Neuronal stem cell (in vitro differentiated cells): ENCODE results near the gene LCP2.
"Not testable (repeated sequence)": the region's sequence is repeated elsewhere in the genome, so short reads cannot be mapped to it uniquely, and the experiment has no call there.

Experiments
- DNase-seq: peaks from one replicate; pipeline ENCODE4 v3.0.0-alpha.2; 2013; ENCODE audit warnings: low spot score
- H2AFZ ChIP-seq: one replicate; pipeline ENCODE4 v1.6.1; 2013; ENCODE audit warnings: mild to moderate bottlenecking, low read length, inconsistent platforms
- H2AK5ac ChIP-seq: 2 replicates; pipeline ENCODE4 v1.6.1; 2013; ENCODE audit warnings: low read depth, mild to moderate bottlenecking, inconsistent platforms, low read length, moderate library complexity, mixed read lengths
- H2BK120ac ChIP-seq: 2 replicates; pipeline ENCODE4 v1.6.1; 2013; ENCODE audit warnings: low read depth, mild to moderate bottlenecking, inconsistent platforms, low read length, moderate library complexity, mixed read lengths
- H2BK12ac ChIP-seq: one replicate; pipeline ENCODE4 v1.6.1; 2013; ENCODE audit warnings: low read length, inconsistent platforms
- H2BK15ac ChIP-seq: 2 replicates; pipeline ENCODE4 v1.6.1; 2013; ENCODE audit warnings: mild to moderate bottlenecking, low read length, inconsistent platforms, mixed read lengths
- H2BK5ac ChIP-seq: one replicate; pipeline ENCODE4 v1.6.1; 2013; ENCODE audit warnings: inconsistent platforms, mild to moderate bottlenecking, low read length, moderate library complexity
- H3K14ac ChIP-seq: one replicate; pipeline ENCODE4 v1.6.1; 2013; ENCODE audit warnings: low read length, inconsistent platforms
- H3K18ac ChIP-seq: 2 replicates; pipeline ENCODE4 v1.6.1; 2013; ENCODE audit warnings: low read length, inconsistent platforms
- H3K23ac ChIP-seq: 2 replicates; pipeline ENCODE4 v1.6.1; 2013; ENCODE audit warnings: low read depth, mild to moderate bottlenecking, mixed read lengths, low read length, inconsistent platforms; ENCODE audit not compliant: poor library complexity
- H3K27ac ChIP-seq: replicated peaks from 3 replicates; pipeline ENCODE4 v1.5.1; 2013; ENCODE audit warnings: low read length, inconsistent platforms
- H3K27me3 ChIP-seq, 3 experiments: 2 replicates each; pipeline ENCODE4 v1.6.1; 2013; ENCODE audit warnings: low read length in 3 of 3, mild to moderate bottlenecking in 2 of 3, inconsistent platforms in 1 of 3, low read depth in 1 of 3, mixed read lengths in 1 of 3, moderate library complexity in 1 of 3; ENCODE audit not compliant: control insufficient read depth in 3 of 3, insufficient read depth in 3 of 3
- H3K36me3 ChIP-seq, 2 donors: replicated peaks in 1 of 2; 2 replicates each; pipeline ENCODE4 v1.6.1; 2013; ENCODE audit warnings: low read length in 2 of 2; ENCODE audit not compliant: control insufficient read depth in 2 of 2, insufficient read depth in 2 of 2
- H3K4ac ChIP-seq: 2 replicates; pipeline ENCODE4 v1.6.1; 2013; ENCODE audit warnings: inconsistent platforms, mild to moderate bottlenecking, low read length, moderate library complexity
- H3K4me1 ChIP-seq, 2 donors: 1 replicate in 1 of 2; 2 replicates in 1 of 2; pipeline ENCODE4 v1.6.1; 2013; ENCODE audit warnings: low read length in 2 of 2, low read depth in 1 of 2; ENCODE audit not compliant: control insufficient read depth in 2 of 2, insufficient read depth in 1 of 2
- H3K4me2 ChIP-seq: one replicate; pipeline ENCODE4 v1.6.1; 2013; ENCODE audit warnings: mild to moderate bottlenecking, low read length, inconsistent platforms; ENCODE audit not compliant: insufficient read depth, poor library complexity, severe bottlenecking
- H3K4me3 ChIP-seq, 2 donors: 2 replicates each; pipeline ENCODE4 v1.5.1; 2013; ENCODE audit warnings: low read length in 2 of 2, mild to moderate bottlenecking in 2 of 2, inconsistent platforms in 1 of 2, moderate library complexity in 1 of 2
- H3K79me1 ChIP-seq: one replicate; pipeline ENCODE4 v1.6.1; 2013; ENCODE audit warnings: low read depth, mild to moderate bottlenecking, inconsistent platforms, low read length, moderate library complexity
- H3K9ac ChIP-seq: one replicate; pipeline ENCODE4 v1.6.1; 2013; ENCODE audit warnings: mild to moderate bottlenecking, low read depth, low read length, inconsistent platforms; ENCODE audit not compliant: poor library complexity
- H3K9me3 ChIP-seq, 2 donors: replicated peaks in 1 of 2; 2 replicates each; pipeline versions ENCODE3 to v1.6.1; 2013; ENCODE audit warnings: low read length in 2 of 2, mild to moderate bottlenecking in 2 of 2, inconsistent platforms in 1 of 2, low read depth in 1 of 2, mixed read lengths in 1 of 2, moderate library complexity in 1 of 2; ENCODE audit not compliant: control insufficient read depth in 2 of 2, insufficient read depth in 1 of 2
- H4K8ac ChIP-seq: one replicate; pipeline ENCODE4 v1.6.1; 2013; ENCODE audit warnings: low read depth, mild to moderate bottlenecking, inconsistent platforms, low read length, moderate library complexity
- H4K91ac ChIP-seq: one replicate; pipeline ENCODE4 v1.6.1; 2013; ENCODE audit warnings: low read length, low read depth, mild to moderate bottlenecking, inconsistent platforms; ENCODE audit not compliant: poor library complexity
- WGBS, 2 donors: extraction: QIAGEN DNeasy Blood & Tissue Kit; methylation state at CpG; one replicate each; pipeline ENCODE4 v1.1.7; 2013; ENCODE audit warnings: missing lambda C conversion rate in 2 of 2, mixed read lengths in 1 of 2; ENCODE audit not compliant: insufficient read length in 2 of 2, insufficient replicate concordance in 1 of 2; ENCODE audit errors: extremely low coverage in 2 of 2; 5-methylcytosine and 5-hydroxymethylcytosine counted together

Gene LCP2

GRCh38 chr5:170245436-170245835 is 52.1 kb downstream of the LCP2 start:
- WGBS, 2 donors: no CpG with 5 or more reads among the region's 23 CpGs

DNA sequence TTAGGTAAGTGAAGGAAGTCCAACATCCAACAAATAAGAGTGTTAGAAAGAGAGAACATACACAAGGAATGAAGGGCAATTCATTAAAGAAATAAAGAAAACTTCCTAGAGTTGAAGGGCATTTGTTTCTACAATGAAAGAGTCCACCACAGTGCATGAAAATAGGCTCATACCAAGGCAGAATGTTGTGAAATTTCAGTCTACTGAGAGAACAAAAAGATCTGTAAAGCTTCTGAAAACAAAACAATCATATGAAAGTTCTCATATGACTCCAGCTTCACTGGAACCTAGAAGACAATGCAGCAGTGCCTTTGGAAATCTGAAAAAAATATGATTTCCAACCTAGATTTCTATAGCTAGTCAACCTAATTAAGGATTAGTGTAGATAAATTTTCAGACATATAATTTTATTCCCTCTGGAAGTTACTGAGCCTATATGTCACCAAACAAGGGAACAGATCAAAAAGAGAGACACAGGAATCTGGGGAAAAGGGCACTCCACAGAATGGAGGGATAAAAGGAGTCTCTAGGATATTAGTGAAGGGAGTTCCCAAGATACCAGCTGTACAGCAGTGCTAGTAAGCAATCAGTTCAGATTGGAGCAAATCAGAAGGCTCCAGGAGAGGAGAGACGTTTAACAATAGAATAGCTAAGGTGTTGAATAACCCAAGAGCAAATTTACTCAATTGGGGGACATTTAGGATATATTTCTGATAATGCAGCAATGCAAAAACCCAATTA is 59.0 kb downstream of the LCP2 start:
- peaks cover 0 to 2% of the 10 kb centered on the region in 2 donors for H3K4me1 ChIP-seq

More at GRCh38 chr5:170245436-170245835, 52.1 kb downstream of the LCP2 start:
- not testable (repeated sequence) for H2AFZ ChIP-seq, H4K8ac ChIP-seq, H2BK12ac ChIP-seq, H4K91ac ChIP-seq, H3K4me3 ChIP-seq, H3K9ac ChIP-seq, H3K36me3 ChIP-seq, H2BK120ac ChIP-seq, H3K4ac ChIP-seq, H3K9me3 ChIP-seq, H3K23ac ChIP-seq, DNase-seq, H3K79me1 ChIP-seq, H2BK5ac ChIP-seq, H3K18ac ChIP-seq, H3K4me1 ChIP-seq, H2AK5ac ChIP-seq, H2BK15ac ChIP-seq, H3K27ac ChIP-seq, H3K14ac ChIP-seq, H3K27me3 ChIP-seq
- peak overlapping the region; percentile 11 for H3K4me2 ChIP-seq

GRCh38 chr5:170235876-170236864 is 61.4 kb downstream of the LCP2 start:
- Histone ChIP-seq H3K4me1 (peaks cover 0 to 2% of the 10 kb centered on the region in 2 donors), H3K18ac (no peak overlapping the region), H2BK15ac (no peak overlapping the region), H4K8ac (no peak overlapping the region), H2BK12ac (no peak overlapping the region), H4K91ac (no peak overlapping the region), H3K14ac (no peak overlapping the region), H3K9me3 (peaks cover 0 to 3% of the 10 kb centered on the region in 2 donors), H3K4me3 (no peak overlapping the region), H3K36me3 (no peaks in the 10 kb centered on the region), H3K4ac (no peak overlapping the region), H3K23ac (no peak overlapping the region), H3K79me1 (no peaks in the 10 kb centered on the region), H3K27me3 (no peaks in the 10 kb centered on the region), H3K27ac (no peak overlapping the region), H2BK120ac (no peak overlapping the region), H3K9ac (no peak overlapping the region), H3K4me2 (no peak overlapping the region), H2AK5ac (no peak overlapping the region), H2BK5ac (no peak overlapping the region), H2AFZ (no peak overlapping the region)
- no CpG with 5 or more reads among the region's 3 CpGs for WGBS, 2 donors
- DNase-seq: no peak

More for the DNA sequence above, 59.0 kb downstream of the LCP2 start:
- no peak overlapping the region for H2BK15ac ChIP-seq
- DNase-seq: no peak
- no peaks in the 10 kb centered on the region for H3K9me3 ChIP-seq
- no peak overlapping the region for H2BK12ac ChIP-seq
- no peak overlapping the region for H3K14ac ChIP-seq
- H3K23ac ChIP-seq: no peak overlapping the region
- no peak overlapping the region for H2AFZ ChIP-seq
- H4K91ac ChIP-seq: no peak overlapping the region
- no peak overlapping the region for H3K4ac ChIP-seq
- H3K4me3 ChIP-seq: no peak overlapping the region
- no peak overlapping the region for H3K9ac ChIP-seq
- no peaks in the 10 kb centered on the region for H3K36me3 ChIP-seq
- H3K4me2 ChIP-seq: no peak overlapping the region
- H3K18ac ChIP-seq: no peak overlapping the region
- WGBS, 2 donors: no CpG with 5 or more reads among the region's 1 CpG
- H3K79me1 ChIP-seq: no peaks in the 10 kb centered on the region
- no peak overlapping the region for H2BK120ac ChIP-seq
- no peaks in the 10 kb centered on the region for H3K27me3 ChIP-seq
- no peak overlapping the region for H3K27ac ChIP-seq
- no peak overlapping the region for H4K8ac ChIP-seq
- no peak overlapping the region for H2AK5ac ChIP-seq
- H2BK5ac ChIP-seq: no peak overlapping the region
